HepG2 (cell line): Measurements from ENCODE around the gene WNT6. TPM values are rescaled to one million over a fixed set of nuclear protein-coding genes. Genes with fewer than 3 reads are reported as not detected.
A peak's percentile ranks its signal among the peaks of the same experiment; 100 is the strongest.

Source experiments
- PHF5A ChIP-seq: IDR thresholded peaks from one replicate; pipeline ENCODE4 v1.6.1; 2018; ENCODE audit warnings: low read depth, missing genetic modification reagents; ENCODE audit not compliant: unreplicated experiment
- PTBP1 ChIP-seq: fragments of 200-400 bp; formaldehyde crosslinking; IDR thresholded peaks from 2 replicates; pipeline ENCODE4 v1.6.1; 2018; ENCODE audit warnings: low read length, low read depth; ENCODE audit not compliant: poor library complexity, severe bottlenecking
- RNF219 ChIP-seq: sonication (generic); formaldehyde crosslinking; IDR thresholded peaks from 2 replicates; pipeline ENCODE4 v1.5.0; 2020; ENCODE audit warnings: mild to moderate bottlenecking, missing genetic modification reagents
- ZGPAT ChIP-seq: IDR thresholded peaks from 2 replicates; pipeline ENCODE4 v1.6.1; 2016; ENCODE audit warnings: mild to moderate bottlenecking
- ZNF225 ChIP-seq: sonication (generic); formaldehyde crosslinking; IDR thresholded peaks from 2 replicates; pipeline ENCODE4 v1.4.0; 2020; ENCODE audit warnings: mild to moderate bottlenecking, missing genetic modification reagents
- ZNF260 ChIP-seq: sonication (generic); formaldehyde crosslinking; IDR thresholded peaks from 2 replicates; pipeline ENCODE4 v1.4.0; 2020; ENCODE audit warnings: missing genetic modification reagents, low read depth, mild to moderate bottlenecking, borderline replicate concordance
- ZNF432 ChIP-seq: sonication (generic); formaldehyde crosslinking; IDR thresholded peaks from 2 replicates; pipeline ENCODE4 v1.5.0; 2020; ENCODE audit warnings: missing genetic modification reagents, mild to moderate bottlenecking, borderline replicate concordance
- ZNF790 ChIP-seq: sonication (generic); formaldehyde crosslinking; IDR thresholded peaks from 2 replicates; pipeline ENCODE4 v1.8.0; 2022; ENCODE audit warnings: missing genetic modification reagents, mild to moderate bottlenecking, borderline replicate concordance
- ZNF816 ChIP-seq: sonication (generic); formaldehyde crosslinking; IDR thresholded peaks from 2 replicates; pipeline ENCODE4 v1.8.0; 2022; ENCODE audit warnings: missing genetic modification reagents, mild to moderate bottlenecking, borderline replicate concordance
- polyA plus RNA-seq, 8 experiments: library from polyadenylated mRNA; depleted of rRNA in 3 of 8; stranded (reverse) in 7 of 8; unstranded in 1 of 8; fragments of >200 nt; fragmentation: Illumina TruSeq in 4 of 8; extraction: Trizol in 4 of 8; gene quantifications; 2 replicates each; pipeline versions ENCODE4 v1.2.1 to v1.2.3, GENCODE V29; 2011 to 2016; ENCODE audit warnings: low read depth in 4 of 8, missing spikeins in 1 of 8, mixed read lengths in 1 of 8; ENCODE audit not compliant: insufficient read depth in 1 of 8
- total RNA-seq, 5 experiments: library from RNA; depleted of rRNA; stranded (reverse); fragments of >200 nt; fragmentation: Illumina TruSeq; extraction: Trizol; gene quantifications; 2 replicates each; pipeline ENCODE4 v1.2.3, GENCODE V29; 2016; ENCODE audit warnings: low read depth in 1 of 5
- TF ChIP-seq, protein P1 (sequence below): sonication (generic); formaldehyde crosslinking; IDR thresholded peaks from 2 replicates; pipeline ENCODE4 v1.4.0; 2020; ENCODE audit warnings: mild to moderate bottlenecking, missing genetic modification reagents, borderline replicate concordance
- TF ChIP-seq, protein P2 (sequence below): sonication (generic); formaldehyde crosslinking; IDR thresholded peaks from 2 replicates; pipeline ENCODE4 v1.5.1; 2020; ENCODE audit warnings: missing genetic modification reagents, mild to moderate bottlenecking, borderline replicate concordance
- TF ChIP-seq, protein P3 (sequence below): sonication (generic); formaldehyde crosslinking; IDR thresholded peaks from 2 replicates; pipeline ENCODE4 v1.4.0; 2020; ENCODE audit warnings: low read depth, mild to moderate bottlenecking, missing genetic modification reagents

Gene WNT6
- total and polyA plus RNA-seq, 2 of the 13 experiments (the other 11 are each of a cell fraction or from before 2014, with no cell fraction given) = 0.20 TPM; not detected in 1

DNA sequence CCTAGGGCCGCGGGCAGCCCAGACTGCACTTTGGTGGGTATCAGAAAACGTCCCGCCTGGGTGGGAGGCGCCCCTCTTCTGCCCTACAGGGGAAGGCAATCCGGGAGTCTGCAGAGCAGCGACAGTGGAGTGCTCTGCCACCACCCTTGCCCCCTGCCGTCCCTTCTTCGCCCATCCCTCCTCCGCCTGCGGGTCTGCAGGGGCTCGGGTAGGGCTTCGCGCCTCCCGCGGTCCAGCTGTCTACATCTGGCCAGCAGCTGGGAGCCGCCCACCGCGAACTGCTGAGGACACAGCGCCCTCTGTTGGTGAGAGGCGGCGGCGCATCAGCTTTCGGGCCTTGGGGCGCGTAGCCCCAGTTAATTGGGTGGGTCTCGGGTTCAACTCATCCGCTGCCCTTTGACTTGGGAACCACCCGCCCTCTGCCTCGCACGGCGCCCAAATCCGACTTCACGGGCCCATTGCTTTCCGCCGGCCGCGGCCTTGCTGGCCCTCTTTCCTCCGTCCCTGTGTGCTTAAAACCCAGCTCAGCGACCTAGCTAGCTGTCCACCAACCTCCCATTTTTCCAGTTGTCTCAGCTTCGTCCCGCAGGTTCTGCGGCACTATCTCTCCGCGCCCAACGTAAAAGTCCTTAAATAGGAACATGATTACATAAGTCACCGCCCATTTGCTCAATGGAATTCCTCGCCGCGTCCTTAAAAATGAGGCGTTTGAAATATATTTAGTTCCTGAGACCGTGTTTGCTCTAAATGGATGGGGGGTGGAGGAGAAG lies 38.7 kb downstream of the WNT6 start (continued):
- TF ChIP-seq, protein P1, sequence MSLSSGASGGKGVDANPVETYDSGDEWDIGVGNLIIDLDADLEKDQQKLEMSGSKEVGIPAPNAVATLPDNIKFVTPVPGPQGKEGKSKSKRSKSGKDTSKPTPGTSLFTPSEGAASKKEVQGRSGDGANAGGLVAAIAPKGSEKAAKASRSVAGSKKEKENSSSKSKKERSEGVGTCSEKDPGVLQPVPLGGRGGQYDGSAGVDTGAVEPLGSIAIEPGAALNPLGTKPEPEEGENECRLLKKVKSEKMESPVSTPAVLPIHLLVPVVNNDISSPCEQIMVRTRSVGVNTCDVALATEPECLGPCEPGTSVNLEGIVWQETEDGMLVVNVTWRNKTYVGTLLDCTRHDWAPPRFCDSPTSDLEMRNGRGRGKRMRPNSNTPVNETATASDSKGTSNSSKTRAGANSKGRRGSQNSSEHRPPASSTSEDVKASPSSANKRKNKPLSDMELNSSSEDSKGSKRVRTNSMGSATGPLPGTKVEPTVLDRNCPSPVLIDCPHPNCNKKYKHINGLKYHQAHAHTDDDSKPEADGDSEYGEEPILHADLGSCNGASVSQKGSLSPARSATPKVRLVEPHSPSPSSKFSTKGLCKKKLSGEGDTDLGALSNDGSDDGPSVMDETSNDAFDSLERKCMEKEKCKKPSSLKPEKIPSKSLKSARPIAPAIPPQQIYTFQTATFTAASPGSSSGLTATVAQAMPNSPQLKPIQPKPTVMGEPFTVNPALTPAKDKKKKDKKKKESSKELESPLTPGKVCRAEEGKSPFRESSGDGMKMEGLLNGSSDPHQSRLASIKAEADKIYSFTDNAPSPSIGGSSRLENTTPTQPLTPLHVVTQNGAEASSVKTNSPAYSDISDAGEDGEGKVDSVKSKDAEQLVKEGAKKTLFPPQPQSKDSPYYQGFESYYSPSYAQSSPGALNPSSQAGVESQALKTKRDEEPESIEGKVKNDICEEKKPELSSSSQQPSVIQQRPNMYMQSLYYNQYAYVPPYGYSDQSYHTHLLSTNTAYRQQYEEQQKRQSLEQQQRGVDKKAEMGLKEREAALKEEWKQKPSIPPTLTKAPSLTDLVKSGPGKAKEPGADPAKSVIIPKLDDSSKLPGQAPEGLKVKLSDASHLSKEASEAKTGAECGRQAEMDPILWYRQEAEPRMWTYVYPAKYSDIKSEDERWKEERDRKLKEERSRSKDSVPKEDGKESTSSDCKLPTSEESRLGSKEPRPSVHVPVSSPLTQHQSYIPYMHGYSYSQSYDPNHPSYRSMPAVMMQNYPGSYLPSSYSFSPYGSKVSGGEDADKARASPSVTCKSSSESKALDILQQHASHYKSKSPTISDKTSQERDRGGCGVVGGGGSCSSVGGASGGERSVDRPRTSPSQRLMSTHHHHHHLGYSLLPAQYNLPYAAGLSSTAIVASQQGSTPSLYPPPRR = peak; percentile 60
- TF ChIP-seq PHF5A = no peak
- peak; percentile 41; the same call in 1 of the 2 replicates for TF ChIP-seq ZGPAT
- TF ChIP-seq, protein P2, sequence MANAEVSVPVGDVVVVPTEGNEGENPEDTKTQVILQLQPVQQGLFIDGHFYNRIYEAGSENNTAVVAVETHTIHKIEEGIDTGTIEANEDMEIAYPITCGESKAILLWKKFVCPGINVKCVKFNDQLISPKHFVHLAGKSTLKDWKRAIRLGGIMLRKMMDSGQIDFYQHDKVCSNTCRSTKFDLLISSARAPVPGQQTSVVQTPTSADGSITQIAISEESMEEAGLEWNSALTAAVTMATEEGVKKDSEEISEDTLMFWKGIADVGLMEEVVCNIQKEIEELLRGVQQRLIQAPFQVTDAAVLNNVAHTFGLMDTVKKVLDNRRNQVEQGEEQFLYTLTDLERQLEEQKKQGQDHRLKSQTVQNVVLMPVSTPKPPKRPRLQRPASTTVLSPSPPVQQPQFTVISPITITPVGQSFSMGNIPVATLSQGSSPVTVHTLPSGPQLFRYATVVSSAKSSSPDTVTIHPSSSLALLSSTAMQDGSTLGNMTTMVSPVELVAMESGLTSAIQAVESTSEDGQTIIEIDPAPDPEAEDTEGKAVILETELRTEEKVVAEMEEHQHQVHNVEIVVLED (CRISPR knock-in tag) = no peak
- TF ChIP-seq PTBP1 = no peak
- TF ChIP-seq ZNF432 = no peak
- peak; percentile 74; the same call in 1 of the 2 replicates for TF ChIP-seq ZNF225 (CRISPR knock-in tag)
- TF ChIP-seq, protein P3, sequence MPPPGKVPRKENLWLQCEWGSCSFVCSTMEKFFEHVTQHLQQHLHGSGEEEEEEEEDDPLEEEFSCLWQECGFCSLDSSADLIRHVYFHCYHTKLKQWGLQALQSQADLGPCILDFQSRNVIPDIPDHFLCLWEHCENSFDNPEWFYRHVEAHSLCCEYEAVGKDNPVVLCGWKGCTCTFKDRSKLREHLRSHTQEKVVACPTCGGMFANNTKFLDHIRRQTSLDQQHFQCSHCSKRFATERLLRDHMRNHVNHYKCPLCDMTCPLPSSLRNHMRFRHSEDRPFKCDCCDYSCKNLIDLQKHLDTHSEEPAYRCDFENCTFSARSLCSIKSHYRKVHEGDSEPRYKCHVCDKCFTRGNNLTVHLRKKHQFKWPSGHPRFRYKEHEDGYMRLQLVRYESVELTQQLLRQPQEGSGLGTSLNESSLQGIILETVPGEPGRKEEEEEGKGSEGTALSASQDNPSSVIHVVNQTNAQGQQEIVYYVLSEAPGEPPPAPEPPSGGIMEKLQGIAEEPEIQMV (CRISPR knock-in tag) = peak; percentile 88; the same call in 1 of the 2 replicates
- TF ChIP-seq ZNF816 = no peak
- TF ChIP-seq RNF219 (CRISPR knock-in tag) = no peak
- no peak for TF ChIP-seq ZNF790 (CRISPR knock-in tag)
- no peak for TF ChIP-seq ZNF260
